Ovary (tissue), 3 donors: ENCODE data around the gene DGKQ.

ENCODE experiments used
- POLR2A ChIP-seq: fragments of 450-650 bp; IDR thresholded peaks from one replicate; pipeline ENCODE4 v1.6.1; 2017; ENCODE audit warnings: antibody characterized with exemption, mild to moderate bottlenecking, moderate library complexity
- TF ChIP-seq, protein P1 (sequence below), 3 donors: fragments of 450-650 bp in 2 of 3; fragments of 200-600 bp in 1 of 3; IDR thresholded peaks; one replicate each; pipeline versions ENCODE4 v1.5.1 to v1.8.0; 2016 to 2022; ENCODE audit warnings: antibody characterized with exemption in 3 of 3, mild to moderate bottlenecking in 1 of 3
- donor health status: DM: no; HTN: no; CAD: no.

DNA sequence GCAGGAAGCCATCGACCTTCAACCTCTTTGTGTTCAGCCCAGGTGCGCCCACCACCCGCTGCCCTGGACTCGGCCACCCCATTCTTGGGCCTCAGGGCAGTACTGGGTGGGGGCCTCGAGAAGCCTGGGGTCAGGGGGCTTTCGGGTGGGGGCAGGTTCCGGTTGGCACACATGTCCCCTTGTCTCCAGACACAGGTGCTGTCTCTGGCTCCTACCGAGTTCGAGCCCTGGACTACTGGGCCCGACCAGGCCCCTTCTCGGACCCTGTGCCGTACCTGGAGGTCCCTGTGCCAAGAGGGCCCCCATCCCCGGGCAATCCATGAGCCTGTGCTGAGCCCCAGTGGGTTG lies 30.7 kb upstream of the DGKQ start:
- TF ChIP-seq, protein P1, sequence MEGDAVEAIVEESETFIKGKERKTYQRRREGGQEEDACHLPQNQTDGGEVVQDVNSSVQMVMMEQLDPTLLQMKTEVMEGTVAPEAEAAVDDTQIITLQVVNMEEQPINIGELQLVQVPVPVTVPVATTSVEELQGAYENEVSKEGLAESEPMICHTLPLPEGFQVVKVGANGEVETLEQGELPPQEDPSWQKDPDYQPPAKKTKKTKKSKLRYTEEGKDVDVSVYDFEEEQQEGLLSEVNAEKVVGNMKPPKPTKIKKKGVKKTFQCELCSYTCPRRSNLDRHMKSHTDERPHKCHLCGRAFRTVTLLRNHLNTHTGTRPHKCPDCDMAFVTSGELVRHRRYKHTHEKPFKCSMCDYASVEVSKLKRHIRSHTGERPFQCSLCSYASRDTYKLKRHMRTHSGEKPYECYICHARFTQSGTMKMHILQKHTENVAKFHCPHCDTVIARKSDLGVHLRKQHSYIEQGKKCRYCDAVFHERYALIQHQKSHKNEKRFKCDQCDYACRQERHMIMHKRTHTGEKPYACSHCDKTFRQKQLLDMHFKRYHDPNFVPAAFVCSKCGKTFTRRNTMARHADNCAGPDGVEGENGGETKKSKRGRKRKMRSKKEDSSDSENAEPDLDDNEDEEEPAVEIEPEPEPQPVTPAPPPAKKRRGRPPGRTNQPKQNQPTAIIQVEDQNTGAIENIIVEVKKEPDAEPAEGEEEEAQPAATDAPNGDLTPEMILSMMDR (IDR thresholded peaks at IDR 0.05), result no peak
- no peak for TF ChIP-seq POLR2A
